ENCODE results near the gene ABCB8.

The ABCB8 gene

DNA sequence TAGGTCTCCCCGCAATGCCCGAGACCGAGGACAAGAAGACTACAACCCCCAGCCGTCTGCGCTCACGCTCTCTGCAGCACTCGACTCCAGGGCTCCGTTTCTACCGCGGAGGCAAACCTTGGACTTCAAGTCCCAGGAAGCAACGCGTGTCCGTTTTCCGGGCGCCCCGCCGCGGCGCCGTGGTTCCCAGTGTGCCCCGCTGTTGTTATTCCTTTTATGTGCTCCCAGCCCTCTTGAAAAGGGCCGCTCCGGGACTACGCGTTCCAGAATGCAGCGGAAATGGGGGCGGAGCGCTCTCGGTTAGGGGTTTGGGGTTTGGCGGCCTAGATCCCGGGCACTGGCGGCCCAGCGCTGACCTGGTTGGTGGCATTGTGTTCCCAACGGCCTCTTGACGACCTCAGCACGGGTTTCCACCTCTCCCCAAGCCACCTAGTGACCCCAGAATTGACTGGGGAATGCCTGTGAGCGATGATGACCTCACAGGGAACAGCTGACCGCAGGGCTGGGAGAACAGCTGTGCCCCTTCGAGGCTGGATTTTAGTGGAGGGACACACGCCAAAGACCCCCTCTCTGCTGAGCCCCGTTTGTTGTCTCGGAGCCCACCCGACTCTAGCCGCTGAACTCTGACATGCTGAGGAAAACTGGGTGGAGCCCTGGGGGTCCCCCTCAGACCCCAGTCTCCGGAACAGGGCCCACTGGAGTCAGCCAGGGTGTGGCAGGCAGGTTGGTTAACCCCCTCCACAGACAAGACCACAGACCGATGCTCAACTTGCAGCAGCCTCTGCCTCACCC lies 29.9 kb downstream of the ABCB8 start:
- DNase-seq (ENCODE audit: low read depth): peak; percentile 96

DNA sequence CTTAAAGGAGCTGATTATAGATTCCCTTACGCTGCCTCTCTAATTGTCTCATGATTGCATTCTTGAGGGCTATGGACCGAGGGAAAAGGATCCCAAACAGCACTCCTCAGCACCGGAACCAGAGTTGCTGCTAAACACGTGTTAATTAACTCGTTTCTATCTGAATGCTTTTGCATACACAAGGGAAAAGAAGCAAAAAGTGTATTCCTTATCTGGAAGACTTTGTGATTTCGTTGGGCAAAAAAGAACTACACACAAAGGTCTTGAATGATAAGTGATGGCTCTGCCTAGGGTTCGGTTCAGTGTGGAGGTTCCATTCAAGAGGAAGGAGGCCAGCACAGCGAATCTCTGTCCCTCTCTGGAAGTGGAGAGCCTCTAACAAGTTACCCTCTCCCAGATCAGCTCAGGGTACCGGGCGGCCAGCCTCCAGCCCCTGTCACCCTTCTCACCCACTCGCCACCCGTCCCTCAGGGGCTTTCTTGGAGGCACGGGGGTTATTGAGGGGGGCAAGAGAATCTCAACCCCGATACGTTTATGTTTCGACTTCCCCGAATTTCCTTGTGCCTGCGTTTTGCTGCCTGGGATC lies 30.6 kb downstream of the ABCB8 start:
- no peak for DNase-seq (ENCODE audit: low read depth)

DNA sequence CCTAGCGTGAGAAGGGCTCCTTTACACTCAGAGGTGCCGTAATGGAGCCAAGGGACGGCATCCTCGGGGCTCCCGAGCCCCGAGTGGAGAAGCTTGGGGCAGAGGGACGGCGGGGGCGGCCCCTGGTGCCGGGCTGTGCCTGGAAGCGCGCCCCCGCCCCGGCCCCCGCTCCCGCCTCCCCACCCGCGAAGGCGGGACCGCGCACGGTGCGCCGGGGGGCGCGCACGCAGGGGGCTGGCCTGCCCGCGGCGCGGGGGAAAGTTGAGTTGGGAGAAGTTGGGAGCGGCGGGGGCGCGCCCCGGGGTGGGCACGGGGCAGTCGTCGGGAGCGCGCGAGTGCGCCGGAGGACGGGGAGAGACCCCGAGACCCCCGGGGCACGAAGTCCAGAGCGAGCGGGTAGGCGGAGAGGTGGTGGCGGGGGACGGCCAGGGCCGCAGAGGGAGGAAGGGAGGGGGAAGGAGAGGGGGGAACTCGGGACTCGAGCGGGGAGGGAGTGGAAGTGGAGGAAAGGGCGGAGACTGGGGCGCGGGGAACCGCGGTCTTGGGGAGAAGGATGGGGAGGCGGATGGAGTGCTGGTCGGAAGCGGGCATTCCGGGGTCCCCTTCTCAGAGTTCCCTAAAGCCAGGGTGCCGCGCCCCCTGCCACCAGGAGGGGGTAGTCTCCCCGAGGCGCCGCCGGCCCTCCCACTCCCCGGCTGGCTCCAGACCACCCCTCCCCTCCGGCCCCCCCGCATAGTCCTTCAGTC lies 31.3 kb downstream of the ABCB8 start, which contains the start of gene SLC4A2:
Gene SLC4A2, plus strand, starts transcription at position 223 of the 746 bp plus-strand sequence. CDS start 2,399 bp downstream, outside the sequence.
- DNase-seq (ENCODE audit: low read depth): peak; percentile 65

DNA sequence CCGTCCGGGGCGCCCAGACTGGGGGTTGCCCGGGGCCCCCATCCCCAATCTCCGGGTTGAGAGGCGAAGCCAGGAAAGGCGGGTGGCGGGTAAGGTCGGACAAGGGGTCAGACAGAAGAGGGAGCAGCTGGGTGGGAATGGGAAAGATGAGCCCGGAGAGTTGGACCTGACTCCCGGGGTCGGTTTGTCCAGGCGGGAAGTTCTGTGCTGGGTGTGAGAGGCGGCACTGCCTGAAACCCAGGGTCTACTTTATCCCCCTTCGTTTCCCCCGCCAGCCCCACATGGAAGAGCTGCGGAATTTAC lies 31.8 kb downstream of the ABCB8 start:
- DNase-seq (ENCODE audit: low read depth): no peak

DNA sequence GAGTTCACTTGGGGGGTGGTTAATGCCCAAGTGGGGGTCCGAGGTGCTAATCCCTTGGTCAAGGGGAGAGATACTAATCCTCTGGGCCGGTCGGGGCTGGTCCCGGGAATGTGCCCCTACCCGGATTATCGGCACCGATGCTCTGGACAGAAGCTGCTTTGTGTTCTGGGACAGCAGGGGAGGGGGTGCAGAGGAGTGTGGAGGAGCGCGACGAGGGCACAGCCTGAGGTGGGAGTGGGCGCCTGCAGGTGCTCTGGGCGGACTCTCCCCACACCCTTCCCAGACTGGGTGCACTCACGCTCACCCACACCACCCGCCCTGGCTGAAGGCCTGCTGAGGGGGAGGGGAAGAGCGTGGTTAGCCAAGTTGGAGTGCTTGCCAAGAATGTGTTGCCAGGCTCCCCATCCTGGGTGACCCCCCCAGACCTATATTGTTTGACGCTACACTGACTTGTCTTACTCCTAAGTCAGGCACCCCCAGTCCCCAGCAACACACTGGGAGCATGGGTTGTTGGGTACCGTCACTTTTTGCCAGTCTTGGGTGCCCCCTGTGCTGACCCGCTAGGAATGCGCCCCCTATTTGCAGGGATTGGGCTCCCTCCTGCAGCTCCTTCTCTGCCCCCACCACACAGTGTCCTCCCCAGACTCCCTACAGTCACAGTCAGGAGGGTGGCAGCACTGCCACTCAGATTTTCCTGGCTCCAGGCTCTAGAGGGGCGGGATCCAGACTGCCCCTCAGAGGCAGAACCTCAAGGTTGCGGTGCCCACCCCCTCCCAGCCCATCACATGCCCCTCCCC lies 32.4 kb downstream of the ABCB8 start:
- no peak for DNase-seq (ENCODE audit: low read depth)

DNA sequence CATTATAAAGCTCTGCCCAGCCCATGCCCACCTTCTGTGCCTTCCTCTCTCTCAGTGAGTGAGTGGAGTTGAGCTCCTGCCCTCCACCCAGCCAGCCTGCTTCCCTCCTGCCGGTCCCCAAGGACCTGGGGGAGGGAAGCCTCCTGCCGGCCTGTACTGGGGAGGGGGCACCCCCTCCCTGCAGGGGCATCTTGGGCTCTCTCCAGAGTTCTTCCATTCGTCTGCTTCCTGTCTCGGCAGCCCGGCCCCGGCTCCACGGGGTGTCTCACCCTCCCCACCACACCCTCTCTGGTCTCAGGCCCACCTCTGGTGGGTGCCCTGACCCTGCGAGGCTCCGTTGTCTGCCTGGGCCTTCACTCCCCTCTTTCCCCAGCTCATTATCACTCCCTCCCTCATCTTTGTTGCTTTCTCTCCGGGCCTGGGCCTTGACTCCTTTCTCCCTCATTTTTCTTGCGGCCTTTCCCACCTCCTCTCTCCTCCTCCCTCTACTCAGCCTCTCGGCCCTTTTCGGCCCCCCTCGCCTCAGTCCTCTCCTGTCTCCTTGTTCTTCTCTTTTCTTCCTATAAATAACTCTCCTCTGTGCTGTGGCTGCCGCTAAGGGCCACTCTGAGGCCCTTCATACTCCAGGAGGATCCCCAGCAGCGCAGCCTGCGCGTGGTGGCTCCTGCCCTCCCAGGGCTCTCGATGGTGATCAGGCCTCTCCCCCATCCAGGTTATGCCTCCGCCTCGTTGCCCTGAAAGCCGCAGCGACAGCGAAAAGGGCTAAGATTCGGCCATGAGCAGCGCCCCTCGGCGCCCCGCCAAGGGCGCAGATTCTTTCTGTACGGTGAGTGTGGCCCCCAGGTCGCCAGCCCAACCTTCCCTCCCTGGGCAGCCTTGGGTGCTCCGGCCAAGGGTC lies 33.2 kb downstream of the ABCB8 start:
- no peak for DNase-seq (ENCODE audit: low read depth)

DNA sequence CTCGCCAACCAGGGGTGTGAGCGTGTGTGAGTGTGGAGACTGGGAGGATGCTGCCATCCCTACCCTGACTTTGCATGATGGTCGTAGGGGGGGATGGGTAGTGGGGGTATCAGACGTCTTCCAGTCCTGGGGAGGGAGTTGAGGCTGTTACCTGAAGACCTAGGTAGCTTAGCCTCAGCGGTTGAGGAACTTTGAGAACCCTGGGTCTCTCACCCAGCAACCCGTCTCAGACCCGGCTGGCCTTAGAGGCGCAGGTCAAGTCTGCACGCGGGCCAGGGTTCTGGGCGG lies 33.8 kb downstream of the ABCB8 start:
- DNase-seq (ENCODE audit: low read depth): no peak

DNA sequence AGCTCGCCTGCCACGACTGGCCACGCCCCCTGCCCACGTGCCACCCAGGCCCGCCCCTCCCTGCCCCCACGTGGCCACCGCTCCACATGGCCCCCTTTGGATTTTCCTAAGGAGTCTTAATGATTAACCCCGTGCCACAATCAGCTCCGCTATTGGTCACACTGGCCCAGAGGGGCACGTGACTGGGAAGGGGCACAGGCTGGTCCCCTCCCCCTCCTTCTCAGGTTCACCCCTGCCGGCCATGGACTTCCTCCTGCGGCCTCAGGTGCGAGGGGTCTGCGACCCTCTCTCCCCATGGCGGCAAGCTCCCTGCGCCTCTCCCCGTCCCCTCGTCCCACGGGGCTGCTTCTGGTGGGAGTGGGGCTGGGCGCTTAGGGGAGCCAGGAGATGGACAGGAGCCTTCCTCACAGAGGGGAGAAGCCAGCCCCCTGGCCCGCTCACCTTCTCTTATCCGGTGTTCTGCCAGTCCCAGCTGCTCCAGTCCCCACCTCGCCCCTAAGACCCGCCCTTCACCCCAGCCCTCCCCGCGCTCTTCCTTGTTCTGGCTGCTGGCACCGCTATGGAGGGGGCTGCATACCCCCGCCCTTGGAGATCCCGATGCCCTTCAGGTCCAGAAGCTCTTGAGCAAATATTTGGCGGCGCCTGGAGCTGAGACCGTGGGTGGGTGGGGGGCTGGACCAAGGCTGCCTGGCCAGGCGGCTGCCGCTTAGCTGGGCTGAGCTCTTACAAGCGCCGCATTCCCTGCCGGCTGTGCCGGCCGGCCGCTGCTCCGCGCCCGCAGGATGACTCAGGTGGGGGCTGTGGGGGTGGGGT lies 34.4 kb downstream of the ABCB8 start:
- DNase-seq (ENCODE audit: low read depth): no peak

DNA sequence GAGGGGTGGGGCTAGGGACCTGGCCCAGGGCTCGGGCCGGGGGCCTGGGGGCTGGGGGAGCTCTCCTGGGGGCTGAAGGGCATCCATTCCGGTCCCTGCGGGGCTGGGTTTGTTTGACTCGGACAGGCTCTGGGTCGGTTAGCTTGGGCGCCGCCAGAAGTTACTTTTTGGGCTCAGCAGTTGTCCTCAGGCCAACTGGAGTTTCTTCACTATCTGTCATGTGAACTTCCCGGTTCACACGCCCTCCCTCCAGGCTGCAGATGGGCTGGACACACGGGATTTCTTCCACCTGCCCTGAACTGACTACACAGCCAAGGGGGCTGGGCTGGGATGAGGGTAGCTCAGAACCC lies 34.9 kb downstream of the ABCB8 start:
- no peak for DNase-seq (ENCODE audit: low read depth)

DNA sequence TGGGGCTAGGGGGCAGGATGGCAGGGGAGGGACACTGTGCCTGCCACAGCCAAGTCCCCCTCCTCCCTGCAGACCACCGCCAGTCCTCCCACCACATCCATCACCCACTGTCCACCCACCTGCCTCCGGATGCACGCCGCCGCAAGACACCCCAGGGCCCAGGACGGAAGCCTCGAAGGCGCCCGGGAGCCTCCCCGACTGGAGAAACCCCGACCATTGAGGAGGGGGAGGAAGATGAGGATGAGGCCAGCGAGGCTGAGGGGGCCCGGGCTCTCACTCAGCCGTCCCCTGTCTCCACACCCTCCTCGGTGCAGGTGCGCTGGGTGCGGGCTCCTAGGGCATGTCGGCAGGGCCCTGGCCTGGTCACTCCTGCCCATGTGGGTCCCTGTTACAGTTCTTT lies 36.2 kb downstream of the ABCB8 start:
- DNase-seq (ENCODE audit: low read depth): no peak

DNA sequence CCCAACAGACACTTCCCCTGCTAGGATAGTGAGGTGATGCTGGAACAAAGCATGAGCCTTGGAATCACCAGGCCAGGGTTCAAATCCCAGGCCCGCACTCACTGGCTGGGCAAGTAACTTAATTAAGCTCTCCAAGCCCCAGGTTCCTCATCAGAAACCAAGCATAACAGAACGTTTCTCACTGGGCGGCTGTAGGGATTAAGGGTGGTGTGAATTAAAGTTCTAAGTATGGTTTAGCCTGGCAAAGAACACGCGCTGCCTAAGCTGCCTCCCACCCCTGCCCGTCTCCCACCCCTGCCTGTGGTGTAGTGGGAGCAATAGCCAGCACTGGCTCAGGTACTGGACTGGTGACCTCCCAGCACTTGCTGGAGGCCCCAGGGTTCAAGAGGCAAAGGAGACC lies 36.7 kb downstream of the ABCB8 start:
- no peak for DNase-seq (ENCODE audit: low read depth)

DNA sequence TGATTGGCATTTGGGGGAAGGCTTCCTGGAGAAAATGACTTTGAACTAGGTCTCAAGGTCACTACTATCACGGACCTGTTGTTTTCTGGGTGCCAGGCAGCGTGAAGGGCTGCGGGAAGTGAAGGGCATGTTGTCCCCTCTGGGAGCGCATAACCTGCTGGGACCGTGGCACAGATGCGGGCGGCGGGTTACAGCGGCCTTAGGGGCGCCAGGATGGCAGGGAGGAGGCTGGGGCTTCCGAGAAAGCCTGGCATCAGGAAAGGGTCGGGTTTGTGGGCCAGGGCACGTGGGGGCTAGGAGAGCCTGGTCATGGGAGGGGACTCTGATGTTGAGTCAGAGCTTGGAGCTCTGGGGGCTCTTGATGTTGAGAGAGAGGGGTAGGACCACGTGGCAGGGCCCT lies 37.3 kb downstream of the ABCB8 start:
- DNase-seq (ENCODE audit: low read depth): no peak

DNA sequence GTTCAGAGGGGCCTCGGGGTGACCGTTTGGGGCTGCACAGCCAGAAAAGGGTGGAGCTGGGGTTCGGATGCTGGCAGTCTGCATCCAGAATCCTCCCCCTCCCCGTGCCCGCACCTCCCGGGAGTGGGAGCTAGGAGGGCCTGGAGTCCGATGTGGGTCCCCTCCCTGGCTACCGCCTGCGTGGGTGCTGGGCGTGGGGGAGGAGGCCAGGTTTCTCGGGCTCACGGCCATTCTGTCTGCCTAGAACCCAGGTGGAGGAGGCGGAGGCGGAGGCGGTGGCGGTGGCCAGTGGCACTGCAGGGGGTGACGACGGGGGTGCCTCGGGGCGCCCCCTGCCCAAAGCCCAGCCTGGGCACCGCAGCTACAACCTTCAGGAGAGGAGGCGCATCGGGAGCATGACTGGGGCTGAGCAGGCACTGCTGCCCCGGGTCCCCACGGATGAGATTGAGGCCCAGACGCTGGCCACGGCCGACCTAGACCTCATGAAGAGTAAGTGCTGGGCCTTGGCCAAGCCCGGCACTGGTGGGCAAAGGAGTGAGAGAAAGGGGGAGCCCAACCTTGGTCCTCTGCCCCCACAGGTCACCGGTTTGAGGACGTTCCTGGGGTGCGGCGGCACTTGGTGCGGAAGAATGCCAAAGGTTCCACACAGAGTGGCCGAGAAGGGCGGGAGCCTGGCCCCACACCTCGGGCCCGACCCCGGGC lies 38.2 kb downstream of the ABCB8 start:
- DNase-seq (ENCODE audit: low read depth): no peak

DNA sequence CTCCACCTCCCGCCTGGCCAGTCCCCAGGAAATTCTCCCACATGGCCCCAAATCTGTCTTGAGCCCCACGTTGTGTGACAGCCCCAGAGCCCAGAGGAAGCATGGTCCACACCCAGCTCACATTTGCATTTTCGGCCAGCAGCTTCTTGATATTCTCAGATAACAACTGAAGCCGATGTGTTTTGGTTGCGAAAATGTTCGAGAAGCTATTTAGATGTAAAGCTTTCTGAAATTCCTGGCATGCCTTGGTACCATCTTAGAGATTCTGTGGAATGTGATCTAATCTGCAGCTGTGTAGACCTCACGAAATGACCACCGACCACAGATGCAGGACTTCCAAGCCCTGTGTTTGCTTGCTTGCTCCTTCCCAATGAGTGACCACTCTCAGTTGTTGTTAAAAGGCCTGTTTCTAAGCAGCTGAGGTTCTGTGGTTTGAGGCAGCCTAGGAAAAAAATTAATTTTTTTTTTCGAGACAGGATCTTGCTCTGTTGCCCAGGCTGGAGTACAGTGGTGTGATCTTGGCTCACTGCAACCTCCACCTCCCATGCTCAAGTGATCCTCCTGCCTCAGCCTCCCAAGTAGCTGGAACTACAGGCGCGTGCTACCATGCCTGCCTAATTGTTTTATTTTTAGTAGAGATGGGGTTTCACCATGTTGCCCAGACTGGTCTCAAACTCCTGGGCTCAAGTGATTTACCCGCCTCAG lies 40.0 kb downstream of the ABCB8 start:
- DNase-seq (ENCODE audit: low read depth): no peak

DNA sequence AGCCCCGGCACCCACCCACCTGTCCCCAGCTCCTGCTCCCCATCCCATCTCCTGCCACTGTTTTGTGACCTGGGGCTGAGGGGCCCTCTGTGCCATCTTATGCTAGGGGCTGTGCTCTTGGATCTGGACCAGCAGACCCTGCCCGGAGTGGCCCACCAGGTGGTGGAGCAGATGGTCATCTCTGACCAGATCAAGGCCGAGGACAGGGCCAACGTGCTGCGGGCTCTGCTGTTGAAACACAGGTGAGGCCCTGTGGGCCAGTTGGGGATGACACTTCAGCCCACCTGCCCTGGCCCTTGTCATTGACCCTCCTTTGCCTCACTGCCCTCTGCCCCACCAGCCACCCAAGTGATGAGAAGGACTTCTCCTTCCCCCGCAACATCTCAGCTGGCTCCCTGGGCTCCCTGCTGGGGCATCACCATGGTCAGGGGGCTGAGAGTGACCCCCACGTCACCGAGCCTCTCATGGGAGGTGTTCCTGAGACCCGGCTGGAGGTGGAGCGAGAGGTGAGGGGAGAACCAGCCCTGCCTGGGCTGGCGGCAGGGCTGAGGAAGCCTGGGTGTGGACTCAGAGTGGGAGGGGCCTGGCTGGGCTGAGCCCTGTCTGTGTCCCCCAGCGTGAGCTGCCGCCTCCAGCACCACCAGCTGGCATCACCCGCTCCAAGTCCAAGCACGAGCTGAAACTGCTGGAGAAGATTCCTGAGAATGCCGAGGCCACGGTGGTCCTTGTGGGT lies 41.8 kb downstream of the ABCB8 start:
- DNase-seq (ENCODE audit: low read depth): no peak

DNA sequence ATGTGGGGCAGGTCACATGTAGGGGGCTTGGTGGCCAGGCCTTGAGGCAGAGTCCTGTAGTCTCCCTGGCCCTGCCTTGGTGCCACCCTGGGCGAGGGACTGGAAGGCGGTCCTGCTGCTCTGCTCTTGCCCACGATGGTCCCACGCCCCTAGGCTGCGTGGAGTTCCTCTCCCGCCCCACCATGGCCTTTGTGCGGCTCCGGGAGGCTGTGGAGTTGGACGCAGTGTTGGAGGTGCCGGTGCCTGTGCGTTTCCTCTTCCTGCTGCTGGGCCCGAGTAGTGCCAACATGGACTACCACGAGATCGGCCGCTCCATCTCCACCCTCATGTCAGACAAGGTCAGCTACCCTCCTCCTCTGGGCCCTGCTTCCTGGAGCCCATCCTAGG lies 42.3 kb downstream of the ABCB8 start:
- DNase-seq (ENCODE audit: low read depth): no peak

DNA sequence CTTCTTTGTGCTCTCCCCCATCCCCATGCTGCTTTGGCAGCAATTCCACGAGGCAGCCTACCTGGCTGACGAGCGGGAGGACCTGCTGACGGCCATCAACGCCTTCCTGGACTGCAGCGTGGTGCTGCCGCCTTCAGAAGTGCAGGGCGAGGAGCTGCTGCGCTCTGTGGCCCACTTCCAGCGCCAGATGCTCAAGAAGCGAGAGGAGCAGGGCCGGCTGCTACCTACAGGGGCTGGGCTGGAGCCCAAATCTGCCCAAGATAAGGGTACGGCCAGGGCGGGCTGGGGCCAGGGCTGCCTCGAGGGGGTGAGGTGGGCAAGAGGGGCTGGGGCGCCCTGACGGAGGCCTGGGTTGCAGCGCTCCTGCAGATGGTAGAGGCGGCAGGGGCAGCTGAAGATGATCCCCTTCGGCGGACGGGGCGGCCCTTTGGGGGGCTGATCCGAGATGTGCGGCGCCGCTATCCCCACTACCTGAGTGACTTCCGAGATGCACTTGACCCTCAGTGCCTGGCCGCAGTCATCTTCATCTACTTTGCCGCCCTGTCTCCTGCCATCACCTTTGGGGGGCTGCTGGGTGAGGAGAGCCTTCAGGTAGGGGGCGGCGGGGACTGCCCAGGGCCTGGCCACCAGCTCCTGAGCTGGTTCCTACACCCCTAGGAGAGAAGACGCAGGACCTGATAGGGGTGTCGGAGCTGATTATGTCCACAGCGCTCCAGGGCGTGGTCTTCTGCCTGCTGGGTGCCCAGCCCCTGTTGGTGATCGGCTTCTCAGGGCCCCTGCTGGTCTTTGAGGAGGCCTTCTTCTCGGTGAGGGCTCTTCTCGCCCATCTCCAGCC lies 43.0 kb downstream of the ABCB8 start:
- no peak for DNase-seq (ENCODE audit: low read depth)

DNA sequence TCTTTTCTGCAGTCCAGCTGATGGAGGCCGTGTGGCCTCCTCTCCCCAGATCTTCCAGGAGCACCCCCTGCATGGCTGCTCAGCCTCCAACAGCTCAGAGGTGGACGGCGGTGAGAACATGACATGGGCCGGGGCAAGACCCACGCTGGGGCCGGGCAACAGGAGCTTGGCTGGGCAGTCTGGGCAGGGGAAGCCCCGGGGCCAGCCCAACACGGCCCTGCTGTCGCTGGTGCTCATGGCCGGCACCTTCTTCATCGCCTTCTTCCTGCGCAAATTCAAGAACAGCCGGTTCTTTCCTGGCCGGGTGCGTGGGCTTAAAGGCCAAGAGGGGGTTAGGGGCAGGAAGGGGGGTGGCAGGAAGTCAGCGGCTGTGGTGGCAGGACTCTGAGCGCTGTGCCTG lies 45.7 kb downstream of the ABCB8 start:
- DNase-seq (ENCODE audit: low read depth): no peak
